K562 (cell line): Measurements from ENCODE around the gene ZBTB44. TPM values are rescaled to one million over a fixed set of nuclear protein-coding genes. Genes with fewer than 3 reads are reported as not detected.

Experiments
- ATAC-seq: fragments of 200-7000 bp; cut with Tn5 transposase; 3 replicates; pipeline ENCODE4 v1.9.1; 2020; ENCODE audit warnings: moderate library complexity
- BruUV-seq: library from RNA; stranded (reverse); fragments of 400-500 nt; replicated peaks from 2 replicates; lab custom pipeline; 2021; lab: Mats Ljungman, UMichigan
- CTCF ChIA-PET: fragments of 300-600 bp; formaldehyde crosslinking; extraction: SDS; loops from one replicate; lab custom pipeline; 2021; ENCODE audit warnings: low intra/inter-chr PET ratio; lab: Yijun Ruan, JAX
- POLR2A ChIA-PET: fragments of 300-600, 350-650 bp; sonication (Branson Sonifier 250); formaldehyde crosslinking; extraction: SDS; loops from one replicate; lab custom pipeline; 2021; ENCODE audit warnings: antibody characterized with exemption, inconsistent platforms; lab: Yijun Ruan, JAX
- DNase-seq, 4 experiments: peaks; one replicate each; pipeline versions ENCODE4 v3.0.0 to v3.0.0-alpha.2; 2011 to 2018; ENCODE audit warnings: low spot score in 3 of 4, mixed read lengths in 3 of 4; ENCODE audit errors: extremely low read depth in 1 of 4
- FAIRE-seq: peaks from 2 replicates; lab custom pipeline; 2011; peaks lifted over from hg19 to GRCh38; lab: Jason Lieb, UNC
- H2AFZ ChIP-seq: 2 replicates; pipeline ENCODE4 v1.6.0; 2011; ENCODE audit warnings: low read depth, low read length, control low read depth, inconsistent platforms
- H3K27ac ChIP-seq: fragments of 200-600 bp; 3 replicates; pipeline ENCODE4 v1.8.0; 2011; ENCODE audit warnings: low read depth, mild to moderate bottlenecking, control low read depth, inconsistent platforms, low read length, moderate library complexity, mixed read lengths; ENCODE audit errors: extremely low read depth
- H3K27me3 ChIP-seq, 2 experiments: fragments of 300-600 bp in 1 of 2; 2 replicates in 1 of 2; 3 replicates in 1 of 2; pipeline versions ENCODE4 v1.6.0 to v1.8.0; 2011; ENCODE audit warnings: inconsistent platforms in 2 of 2, low read length in 2 of 2, mild to moderate bottlenecking in 1 of 2, mixed read lengths in 1 of 2, moderate library complexity in 1 of 2; ENCODE audit not compliant: control insufficient read depth in 2 of 2, insufficient read depth in 2 of 2
- H3K36me3 ChIP-seq: fragments of 300-600 bp; 3 replicates; pipeline ENCODE4 v1.8.0; 2011; ENCODE audit warnings: mild to moderate bottlenecking, low read length, inconsistent platforms; ENCODE audit not compliant: control insufficient read depth, insufficient read depth
- H3K4me1 ChIP-seq, 2 experiments: fragments of 200-600 bp in 1 of 2; replicated peaks in 1 of 2; 2 replicates in 1 of 2; 3 replicates in 1 of 2; pipeline versions ENCODE4 v1.5.1 to v1.8.0; 2011; ENCODE audit warnings: inconsistent platforms in 2 of 2, low read length in 2 of 2, mild to moderate bottlenecking in 1 of 2, mixed read lengths in 1 of 2, moderate library complexity in 1 of 2; ENCODE audit not compliant: control insufficient read depth in 2 of 2, insufficient read depth in 2 of 2
- H3K4me2 ChIP-seq: 2 replicates; pipeline ENCODE4 v1.6.1; 2011; ENCODE audit warnings: low read length, control low read depth, inconsistent platforms, mixed read lengths; ENCODE audit not compliant: insufficient read depth
- H3K4me3 ChIP-seq: fragments of 200-600 bp; sonication (generic), shearing (Covaris generic); 2 replicates; pipeline ENCODE4 v1.5.1; 2016; ENCODE audit warnings: control low read depth, inconsistent platforms
- H3K79me2 ChIP-seq: fragments of 200-600 bp; 3 replicates; pipeline ENCODE4 v1.8.0; 2011; ENCODE audit warnings: low read length, inconsistent platforms; ENCODE audit not compliant: control insufficient read depth, insufficient read depth
- H3K9ac ChIP-seq, 2 experiments: 2 replicates each; pipeline versions ENCODE4 v1.6.0 to v1.6.1; 2011; ENCODE audit warnings: low read depth in 2 of 2, low read length in 2 of 2, control low read depth in 1 of 2, inconsistent platforms in 1 of 2, mild to moderate bottlenecking in 1 of 2, mixed read lengths in 1 of 2; ENCODE audit not compliant: insufficient read depth in 1 of 2
- H3K9me1 ChIP-seq: one replicate; pipeline ENCODE4 v1.6.0; 2011; ENCODE audit warnings: inconsistent platforms, mild to moderate bottlenecking, low read length, moderate library complexity; ENCODE audit not compliant: control insufficient read depth, insufficient read depth
- H3K9me3 ChIP-seq: replicated peaks from 2 replicates; pipeline ENCODE4 v1.5.1; 2011; ENCODE audit warnings: low read depth, low read length, inconsistent platforms; ENCODE audit not compliant: control insufficient read depth, insufficient read depth
- H4K20me1 ChIP-seq: replicated peaks from 2 replicates; pipeline ENCODE4 v1.6.1; 2011; ENCODE audit warnings: low read length, inconsistent platforms, mixed read lengths; ENCODE audit not compliant: control insufficient read depth, insufficient read depth
- CLOCK ChIP-seq: fragments of 250-450 bp; sonication (Bioruptor Pico); IDR thresholded peaks from 2 replicates; pipeline ENCODE4 v1.4.0; 2020; ENCODE audit warnings: mild to moderate bottlenecking, moderate library complexity, borderline replicate concordance
- NR2C1 ChIP-seq, 2 experiments: fragments of 450-650 bp; IDR thresholded peaks; 2 replicates each; pipeline ENCODE4 v1.6.1; 2017; ENCODE audit warnings: mild to moderate bottlenecking in 2 of 2, antibody characterized with exemption in 1 of 2, inconsistent platforms in 1 of 2, missing compliant biosample characterization in 1 of 2, missing genetic modification characterization in 1 of 2
- POLR2B ChIP-seq: fragments of 450-650 bp; IDR thresholded peaks from 2 replicates; pipeline ENCODE4 v1.6.1; 2018; ENCODE audit warnings: low read depth; ENCODE audit not compliant: partially characterized antibody
- RCOR1 ChIP-seq, 2 experiments: IDR thresholded peaks; 2 replicates each; pipeline ENCODE4 v1.6.1; 2012; ENCODE audit warnings: low read depth in 2 of 2, low read length in 2 of 2, borderline replicate concordance in 1 of 2, improper control_type of control experiment in 1 of 2
- WGBS: fragments of 100-300 bp; shearing (Covaris generic); methylation state at CpG from one replicate; pipeline ENCODE4 v1.1.6; 2016; ENCODE audit warnings: low coverage, mixed read lengths; ENCODE audit not compliant: insufficient coverage; ENCODE audit errors: missing lambda C conversion rate; 5-methylcytosine and 5-hydroxymethylcytosine counted together
- in situ Hi-C: fragments of 300-500 bp; cut with MboI; formaldehyde crosslinking; loops from 4 replicates; pipeline ENCODE4 v1.15.0; 2018; ENCODE audit warnings: inconsistent platforms, mixed read lengths
- intact Hi-C: fragments of 100-400 bp; cut with micrococcal nuclease; formaldehyde crosslinking; loops from 2 replicates; pipeline ENCODE4 v1.14.2; 2022
- polyA plus RNA-seq, 8 experiments: library from polyadenylated mRNA; depleted of rRNA in 4 of 8; stranded (reverse) in 5 of 8; unstranded in 3 of 8; fragments of >200 nt; fragmentation: Nextera tagmentation in 2 of 8; fragmentation: Illumina TruSeq in 1 of 8; extraction: Ambion mirVana in 2 of 8; extraction: Trizol in 1 of 8; gene quantifications; 2 replicates each; pipeline versions ENCODE4 v1.2.1 to v1.2.3, GENCODE V29; 2011 to 2014; ENCODE audit warnings: inconsistent platforms in 1 of 8, missing spikeins in 1 of 8
- total RNA-seq, 7 experiments: library from RNA; depleted of rRNA in 6 of 7; stranded (reverse); fragments of >200 nt in 6 of 7; fragmentation: Illumina TruSeq in 2 of 7; extraction: Trizol in 2 of 7; gene quantifications; 2 replicates each; pipeline versions ENCODE4 v1.2.1 to v1.2.3, GENCODE V29; 2011 to 2021; ENCODE audit warnings: low replicate concordance in 1 of 7

The ZBTB44 gene
- total and polyA plus RNA-seq, 9 of the 15 experiments (the other 6 are each of a cell fraction or from before 2014, with no cell fraction given) = 4.7 to 27.1 (median 17.3) TPM

- TF ChIP-seq NR2C1 (IDR thresholded peaks at IDR 0.05) (no peak), NR2C1 (tag; IDR thresholded peaks at IDR 0.05) (no peak)
Measured at GRCh38 chr11:130241713-130242112, 73.0 kb downstream of the ZBTB44 start (continued).

DNA sequence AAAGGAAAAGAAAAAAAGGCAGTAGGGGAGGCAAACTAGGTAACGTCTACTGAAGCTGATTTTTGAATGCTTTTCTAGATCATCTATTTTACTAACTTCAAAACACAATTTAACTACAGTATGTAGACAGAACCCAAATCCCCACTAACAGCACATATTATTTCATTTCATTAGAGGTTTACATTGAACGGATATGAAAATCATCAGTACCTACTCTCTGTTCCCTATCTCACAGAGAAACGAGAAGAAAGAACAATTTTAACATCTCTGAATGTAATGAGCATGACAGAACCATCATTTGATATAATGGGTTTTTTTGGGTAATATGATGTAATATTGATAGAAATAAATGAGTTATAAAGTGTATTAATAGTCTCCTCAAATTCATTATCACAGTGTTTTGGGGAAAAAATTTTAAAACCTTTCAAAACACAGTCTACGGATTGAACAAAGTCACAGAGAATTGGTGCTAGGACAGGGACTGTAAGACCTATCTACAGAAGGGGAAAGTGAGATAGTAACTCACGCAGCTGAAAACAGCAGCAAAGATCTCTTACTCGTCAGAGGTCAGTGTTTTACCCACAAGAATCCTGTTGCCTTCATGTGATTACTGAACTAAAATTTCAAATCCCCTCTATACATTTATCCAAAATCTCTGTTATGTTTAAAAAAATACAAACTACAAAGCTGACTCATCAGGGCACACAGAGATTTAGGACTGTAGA is 77.3 kb downstream of the ZBTB44 start:
- Histone ChIP-seq H2AFZ (no peak overlapping the region), H3K9ac (no peak overlapping the region), H3K27me3 (no peaks in the 10 kb centered on the region), H3K4me3 (no peak overlapping the region), H3K79me2 (no peaks in the 10 kb centered on the region), H3K27ac (no peak overlapping the region), H4K20me1 (no peaks in the 10 kb centered on the region), H3K4me1 (no peaks in the 10 kb centered on the region), H3K4me2 (no peak overlapping the region), H3K9me3 (no peaks in the 10 kb centered on the region), H3K36me3 (peaks cover 24% of the 10 kb centered on the region), H3K9me1 (no peaks in the 10 kb centered on the region)
- CTCF ChIA-PET = no interaction called here
- in situ Hi-C loops (no loop called here), intact Hi-C loops (no loop called here)
- no TSS peak for BruUV-seq
- 85% methylated on average over 6 of the region's 6 CpGs for WGBS
- no peak for ATAC-seq
- FAIRE-seq = no peak
- DNase-seq = no peak
- TF ChIP-seq RCOR1 (IDR thresholded peaks at IDR 0.05; ENCODE audit: borderline replicate concordance in 1 of 2, low read depth in 2 of 2, low read length in 2 of 2) = no peak
- TF ChIP-seq POLR2B = no peak
- no peak for TF ChIP-seq CLOCK (CRISPR knock-in tag)
- POLR2A ChIA-PET = no interaction called here
